Activated T-helper 2 cell treated with anti-CD3 and anti-CD28 coated beads, Interferon-gamma antibody, Interleukin-2, Interleukin-4, amounts not matched to agents 10 μg/mL and 5 μg/mL and 100 μg/mL, durations not matched to agents 14 hours and 24 hours and 36 hours (primary cell): ENCODE measurements around the gene TBC1D5. TPM values are rescaled to one million over a fixed set of nuclear protein-coding genes. Genes with fewer than 3 reads are reported as not detected.
A peak's percentile ranks its signal among the peaks of the same experiment; 100 is the strongest.

ENCODE experiments used
- DNase-seq: peaks from one replicate; pipeline ENCODE4 v3.0.0; 2021; ENCODE audit warnings: low spot score
- H3K27ac Mint-ChIP-seq: one replicate; pipeline ENCODE4 v1.8.0; 2021; ENCODE audit warnings: mixed read lengths
- H3K27me3 Mint-ChIP-seq: one replicate; pipeline ENCODE4 v1.8.0; 2021; ENCODE audit warnings: low read depth, mixed read lengths
- H3K36me3 Mint-ChIP-seq: one replicate; pipeline ENCODE4 v1.8.0; 2021; ENCODE audit warnings: low read depth, mixed read lengths
- H3K4me1 Mint-ChIP-seq: one replicate; pipeline ENCODE4 v1.8.0; 2021; ENCODE audit warnings: low read depth, mixed read lengths
- H3K4me3 Mint-ChIP-seq: one replicate; pipeline ENCODE4 v1.8.0; 2021; ENCODE audit warnings: low read depth, mild to moderate bottlenecking, moderate library complexity, mixed read lengths
- H3K9me3 Mint-ChIP-seq: one replicate; pipeline ENCODE4 v1.8.0; 2021; ENCODE audit warnings: mixed read lengths
- intact Hi-C: fragments of 100-400 bp; cut with micrococcal nuclease; formaldehyde crosslinking; loops from one replicate; pipeline ENCODE4 v1.15.1; 2023
- total RNA-seq: library from RNA; stranded (reverse); gene quantifications from 2 replicates; pipeline ENCODE4 v1.2.3, GENCODE V29; 2022

The TBC1D5 gene
- total RNA-seq, 1 donor from 2014 or later = 43.9 TPM

DNA sequence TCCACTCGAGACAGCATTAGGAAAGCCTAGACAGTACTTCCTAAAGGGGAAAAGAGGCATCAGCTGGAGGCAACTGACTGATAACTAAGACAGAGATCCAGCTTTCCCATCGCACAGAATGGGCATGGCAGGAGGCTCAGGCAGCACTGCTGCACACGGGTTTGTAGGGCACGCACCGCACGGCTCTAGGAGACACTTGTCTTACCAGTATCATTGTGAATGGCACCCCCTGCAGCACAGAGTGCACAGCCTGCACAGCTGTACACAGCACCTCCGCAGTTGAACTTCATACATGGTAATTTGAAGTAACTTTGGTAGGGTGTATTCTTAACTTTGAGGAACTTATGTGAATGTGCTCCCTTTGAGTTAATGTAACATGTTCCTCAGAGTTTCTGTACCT is 576.1 kb downstream of the TBC1D5 start:
- no peak overlapping the region for H3K4me3 Mint-ChIP-seq
- H3K27ac Mint-ChIP-seq = no peak overlapping the region
- peaks cover 28% of the 10 kb centered on the region for H3K36me3 Mint-ChIP-seq
- H3K27me3 Mint-ChIP-seq = no peaks in the 10 kb centered on the region
- peaks cover 3% of the 10 kb centered on the region for H3K4me1 Mint-ChIP-seq
- intact Hi-C loops = no loop called here
- DNase-seq = no peak
- no peaks in the 10 kb centered on the region for H3K9me3 Mint-ChIP-seq

DNA sequence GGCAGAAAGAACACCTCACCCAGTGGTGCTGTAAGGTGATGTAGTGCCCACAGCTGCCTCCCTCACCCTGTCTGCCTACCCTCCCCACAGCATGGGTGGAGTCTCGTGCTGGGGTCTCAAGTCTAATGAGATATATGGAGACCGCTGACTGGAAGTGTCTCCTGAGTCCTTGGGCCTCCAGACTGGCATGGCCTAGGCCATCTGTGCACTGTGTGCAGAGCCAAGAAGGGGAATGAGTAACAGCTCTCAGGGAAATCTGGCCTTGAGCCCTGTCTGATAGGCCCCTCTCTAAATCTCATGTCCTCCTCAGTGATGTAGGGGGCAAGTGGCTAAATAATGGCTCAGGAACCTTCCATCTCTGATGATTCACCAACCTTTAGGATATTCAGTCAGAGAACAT is 580.3 kb downstream of the TBC1D5 start:
- peaks cover 38% of the 10 kb centered on the region for H3K36me3 Mint-ChIP-seq
- H3K4me1 Mint-ChIP-seq = peaks cover 15% of the 10 kb centered on the region
- no peak overlapping the region for H3K27ac Mint-ChIP-seq
- intact Hi-C loops = no loop called here
- no peak for DNase-seq
- H3K27me3 Mint-ChIP-seq = no peaks in the 10 kb centered on the region
- H3K9me3 Mint-ChIP-seq = no peaks in the 10 kb centered on the region
- H3K4me3 Mint-ChIP-seq = no peak overlapping the region

DNA sequence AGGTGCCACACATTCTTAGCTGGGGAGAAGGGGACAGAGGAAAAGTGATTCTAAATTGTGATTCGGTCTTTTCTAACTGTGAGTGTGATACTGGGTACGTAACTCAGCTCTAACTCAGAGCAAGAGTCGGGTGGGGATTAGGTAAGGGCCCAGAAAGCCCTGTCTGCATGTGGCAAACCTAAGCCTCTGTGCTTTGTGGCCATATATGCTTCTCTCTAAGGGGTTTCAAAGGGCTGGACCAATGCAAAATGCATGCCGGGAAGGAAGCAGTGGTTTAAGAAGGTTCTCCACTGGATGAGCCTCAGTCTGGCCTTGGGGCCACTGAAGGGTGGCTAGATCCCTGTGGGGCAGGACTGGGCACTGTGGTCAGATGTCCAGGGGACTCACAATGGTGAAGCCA is 581.8 kb downstream of the TBC1D5 start:
- no peak overlapping the region for H3K4me3 Mint-ChIP-seq
- intact Hi-C loops = no loop called here
- peaks cover 20% of the 10 kb centered on the region for H3K4me1 Mint-ChIP-seq
- no peak overlapping the region for H3K27ac Mint-ChIP-seq
- H3K36me3 Mint-ChIP-seq = peaks cover 35% of the 10 kb centered on the region
- no peak for DNase-seq
- H3K9me3 Mint-ChIP-seq = no peaks in the 10 kb centered on the region
- H3K27me3 Mint-ChIP-seq = no peaks in the 10 kb centered on the region

DNA sequence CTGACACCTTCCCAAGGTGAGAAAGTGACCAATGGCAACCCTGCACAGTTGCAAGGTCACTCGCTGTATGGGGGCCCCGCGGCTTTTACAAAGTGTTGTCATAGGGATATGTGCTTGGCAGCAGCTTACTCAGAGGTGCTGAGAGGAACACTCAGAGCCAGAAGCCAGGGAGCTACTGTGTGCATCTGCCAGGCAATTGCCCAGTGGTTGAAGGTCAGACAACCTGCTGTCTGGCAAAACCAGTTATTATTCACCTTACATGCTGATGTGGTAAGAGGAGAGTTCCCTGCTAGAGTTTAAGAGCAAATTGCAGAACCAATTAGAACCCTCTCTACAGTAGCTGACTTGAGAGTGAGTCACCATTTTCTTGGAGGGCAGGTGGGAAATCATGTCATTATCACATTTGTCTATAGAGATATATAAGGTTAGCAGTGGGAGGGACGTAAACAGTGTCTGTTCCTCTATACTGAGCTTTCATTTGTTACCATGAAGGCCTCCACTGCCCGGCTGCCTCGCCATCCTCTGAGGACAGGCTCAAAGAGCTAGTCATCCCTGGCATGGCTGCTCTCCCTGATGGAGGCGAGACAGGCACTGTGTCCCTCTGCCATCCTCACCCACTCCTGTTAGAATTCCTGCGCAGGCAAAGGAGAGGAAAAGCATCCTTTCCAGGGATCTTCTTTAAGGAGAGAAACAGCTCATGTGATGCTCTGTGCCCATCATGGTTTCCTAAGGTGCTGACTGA is 583.3 kb downstream of the TBC1D5 start:
- Mint-ChIP-seq H3K4me3 (no peak overlapping the region), H3K27ac (no peak overlapping the region), H3K27me3 (no peaks in the 10 kb centered on the region), H3K4me1 (peaks cover 23% of the 10 kb centered on the region), H3K36me3 (peaks cover 44% of the 10 kb centered on the region), H3K9me3 (no peaks in the 10 kb centered on the region)
- intact Hi-C loops = loop anchor here (1.0 to 10.0 kb wide), 2 partner anchors 8 to 864 kb away; no protein-coding TSS in a partner anchor
- no peak for DNase-seq

DNA sequence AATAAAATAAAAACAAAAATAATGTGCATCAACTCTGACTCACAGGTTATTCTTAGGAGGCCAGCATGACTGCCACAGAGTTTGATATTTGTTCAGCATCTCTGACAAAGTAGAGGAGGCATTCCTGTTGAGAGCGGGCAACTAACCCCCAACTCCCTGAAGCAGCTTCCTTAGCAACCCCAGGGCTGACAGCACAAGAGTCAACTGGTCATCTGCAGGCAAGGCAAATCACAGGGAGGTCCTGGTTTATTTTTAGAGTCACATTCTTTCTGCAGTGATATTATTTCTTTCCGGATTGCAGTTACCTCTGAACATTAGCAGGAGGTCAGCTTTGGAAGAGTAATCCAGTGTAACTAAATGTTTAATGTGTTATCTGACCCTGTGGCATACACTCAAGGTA is 584.7 kb downstream of the TBC1D5 start:
- H3K36me3 Mint-ChIP-seq = peaks cover 49% of the 10 kb centered on the region
- intact Hi-C loops = loop anchor here (10.0 kb wide), 1 partner anchor 863 kb away; no protein-coding TSS in a partner anchor

DNA sequence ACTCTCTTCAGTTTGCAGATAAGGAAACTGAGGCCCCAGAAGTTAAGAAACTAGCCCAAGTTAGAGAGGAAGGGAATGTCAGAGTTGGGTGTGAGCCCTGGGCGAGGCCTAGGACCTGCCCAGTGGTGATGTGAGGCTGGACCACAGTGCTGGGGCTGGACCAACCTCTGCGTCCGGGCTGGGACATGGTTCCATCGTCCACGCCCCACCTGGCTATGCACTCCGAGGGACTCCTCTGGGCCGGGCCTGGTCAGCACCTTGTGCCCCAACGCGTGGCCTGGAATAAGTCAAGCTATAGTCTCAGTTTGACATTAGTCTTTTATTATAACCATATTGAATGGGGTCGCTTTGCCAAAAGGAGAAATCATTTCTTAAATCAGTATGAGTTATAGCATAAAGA is 585.6 kb downstream of the TBC1D5 start:
- H3K4me1 Mint-ChIP-seq = peaks cover 39% of the 10 kb centered on the region
- no peak for DNase-seq
- H3K27ac Mint-ChIP-seq = no peak overlapping the region
- H3K36me3 Mint-ChIP-seq = peaks cover 55% of the 10 kb centered on the region
- no peaks in the 10 kb centered on the region for H3K27me3 Mint-ChIP-seq
- H3K4me3 Mint-ChIP-seq = no peak overlapping the region
- intact Hi-C loops = loop anchor here (10.0 kb wide), 1 partner anchor 862 kb away; no protein-coding TSS in a partner anchor
- peaks cover 14% of the 10 kb centered on the region for H3K9me3 Mint-ChIP-seq

More for the DNA sequence above, 584.7 kb downstream of the TBC1D5 start:
- no peaks in the 10 kb centered on the region for H3K27me3 Mint-ChIP-seq
- H3K4me1 Mint-ChIP-seq = peaks cover 30% of the 10 kb centered on the region
- H3K9me3 Mint-ChIP-seq = peaks cover 12% of the 10 kb centered on the region
- no peak for DNase-seq
- no peak overlapping the region for H3K4me3 Mint-ChIP-seq
- H3K27ac Mint-ChIP-seq = no peak overlapping the region

DNA sequence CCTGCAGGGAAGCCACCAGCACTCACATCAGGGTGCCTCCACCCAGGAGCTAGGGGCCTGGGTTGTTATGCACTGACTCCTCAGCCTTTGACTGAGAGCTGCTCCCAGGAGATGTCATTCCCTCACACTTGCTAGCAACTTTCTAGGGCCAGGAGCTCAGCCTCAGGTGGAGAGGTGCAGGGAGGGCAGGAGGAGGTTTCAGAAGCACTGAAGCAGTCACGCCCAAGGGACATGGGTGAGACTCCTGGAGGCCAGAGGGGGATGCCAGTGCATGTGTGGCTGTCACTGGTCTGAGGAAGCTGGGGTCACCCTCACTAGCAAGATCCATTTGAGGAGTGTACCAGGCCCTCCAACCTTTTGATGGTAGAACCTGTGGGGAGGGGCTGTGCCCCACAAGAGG is 586.5 kb downstream of the TBC1D5 start:
- Mint-ChIP-seq H3K9me3 (peaks cover 17% of the 10 kb centered on the region), H3K27ac (no peak overlapping the region), H3K27me3 (no peaks in the 10 kb centered on the region), H3K4me3 (no peak overlapping the region), H3K36me3 (peaks cover 60% of the 10 kb centered on the region), H3K4me1 (peaks cover 45% of the 10 kb centered on the region)
- intact Hi-C loops = loop anchor here (10.0 kb wide), 1 partner anchor 861 kb away; no protein-coding TSS in a partner anchor
- DNase-seq = no peak

DNA sequence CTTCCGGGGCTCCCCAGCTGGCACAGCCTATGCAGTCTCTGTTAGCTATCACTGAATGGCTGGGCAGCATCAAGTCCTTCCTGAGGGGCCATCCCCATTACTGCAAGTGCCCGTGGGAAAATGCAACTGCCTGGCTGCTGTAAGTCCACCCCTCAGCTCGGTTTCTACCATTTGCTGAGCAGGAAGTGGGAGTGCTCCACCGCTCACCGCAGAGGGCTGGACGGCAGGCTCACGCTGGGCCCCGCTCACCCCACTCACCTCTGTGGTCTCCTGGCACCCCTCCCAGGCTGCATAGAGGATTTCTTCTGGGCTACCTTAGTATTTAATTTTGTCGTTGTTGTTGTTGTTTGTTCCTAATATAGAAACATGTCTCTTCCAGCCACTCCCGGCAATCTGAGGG is 587.5 kb downstream of the TBC1D5 start:
- no peak for DNase-seq
- Mint-ChIP-seq H3K27ac (no peak overlapping the region), H3K4me3 (no peak overlapping the region), H3K4me1 (peaks cover 50% of the 10 kb centered on the region), H3K27me3 (no peaks in the 10 kb centered on the region), H3K9me3 (peaks cover 24% of the 10 kb centered on the region), H3K36me3 (peaks cover 56% of the 10 kb centered on the region)
- intact Hi-C loops = loop anchor here (5.0 to 10.0 kb wide), 3 partner anchors 133 to 860 kb away; no protein-coding TSS in a partner anchor

DNA sequence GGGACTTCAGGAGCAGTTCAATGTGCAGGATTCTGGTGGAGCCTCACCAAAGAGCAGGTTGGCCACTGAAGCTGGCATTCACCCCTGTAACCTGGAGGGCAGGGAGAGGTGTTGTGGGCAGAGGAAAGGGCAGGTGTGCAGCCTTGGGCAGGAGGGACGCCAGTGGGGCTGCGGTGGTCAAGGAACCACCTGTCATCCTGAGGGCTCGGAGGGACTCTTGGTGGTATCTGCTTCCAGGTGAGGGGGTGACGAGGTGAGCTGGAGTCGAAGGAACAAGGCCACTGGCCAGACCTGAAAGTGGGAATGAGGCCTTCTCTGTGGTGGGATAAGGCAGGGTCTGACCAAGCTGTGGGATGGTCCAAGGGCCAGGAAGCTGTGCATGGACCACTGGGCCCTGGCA is 588.2 kb downstream of the TBC1D5 start:
- Mint-ChIP-seq H3K27ac (no peak overlapping the region), H3K9me3 (peaks cover 24% of the 10 kb centered on the region), H3K4me3 (no peak overlapping the region), H3K4me1 (peaks cover 51% of the 10 kb centered on the region), H3K27me3 (no peaks in the 10 kb centered on the region), H3K36me3 (peaks cover 55% of the 10 kb centered on the region)
- DNase-seq = no peak
- intact Hi-C loops = loop anchor here (5.0 to 10.0 kb wide), 3 partner anchors 132 to 859 kb away; no protein-coding TSS in a partner anchor

DNA sequence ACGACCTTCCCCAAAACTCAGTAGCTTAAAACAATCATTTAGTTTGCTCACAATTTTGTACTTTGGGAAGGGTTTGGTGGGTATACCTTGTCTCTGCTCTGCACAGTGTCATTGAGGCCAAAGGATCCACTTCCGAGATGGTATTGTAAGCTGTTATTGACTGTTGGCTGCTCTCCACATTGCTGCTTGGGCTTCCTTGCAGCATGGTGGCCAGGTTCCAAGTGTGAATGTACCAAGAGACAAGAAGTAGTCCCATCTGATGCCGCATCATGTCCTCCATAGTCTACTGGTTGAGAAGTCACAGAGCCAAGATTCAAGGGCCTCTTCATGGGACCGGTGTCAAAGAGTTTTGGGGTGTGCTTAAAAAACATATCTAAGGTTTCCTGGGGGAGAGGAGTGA is 589.2 kb downstream of the TBC1D5 start:
- DNase-seq = no peak
- Mint-ChIP-seq H3K27me3 (no peaks in the 10 kb centered on the region), H3K27ac (no peak overlapping the region), H3K36me3 (peaks cover 59% of the 10 kb centered on the region), H3K4me3 (no peak overlapping the region), H3K4me1 (peaks cover 55% of the 10 kb centered on the region), H3K9me3 (peaks cover 24% of the 10 kb centered on the region)
- intact Hi-C loops = loop anchor here (5.0 to 10.0 kb wide), 3 partner anchors 131 to 858 kb away; no protein-coding TSS in a partner anchor

DNA sequence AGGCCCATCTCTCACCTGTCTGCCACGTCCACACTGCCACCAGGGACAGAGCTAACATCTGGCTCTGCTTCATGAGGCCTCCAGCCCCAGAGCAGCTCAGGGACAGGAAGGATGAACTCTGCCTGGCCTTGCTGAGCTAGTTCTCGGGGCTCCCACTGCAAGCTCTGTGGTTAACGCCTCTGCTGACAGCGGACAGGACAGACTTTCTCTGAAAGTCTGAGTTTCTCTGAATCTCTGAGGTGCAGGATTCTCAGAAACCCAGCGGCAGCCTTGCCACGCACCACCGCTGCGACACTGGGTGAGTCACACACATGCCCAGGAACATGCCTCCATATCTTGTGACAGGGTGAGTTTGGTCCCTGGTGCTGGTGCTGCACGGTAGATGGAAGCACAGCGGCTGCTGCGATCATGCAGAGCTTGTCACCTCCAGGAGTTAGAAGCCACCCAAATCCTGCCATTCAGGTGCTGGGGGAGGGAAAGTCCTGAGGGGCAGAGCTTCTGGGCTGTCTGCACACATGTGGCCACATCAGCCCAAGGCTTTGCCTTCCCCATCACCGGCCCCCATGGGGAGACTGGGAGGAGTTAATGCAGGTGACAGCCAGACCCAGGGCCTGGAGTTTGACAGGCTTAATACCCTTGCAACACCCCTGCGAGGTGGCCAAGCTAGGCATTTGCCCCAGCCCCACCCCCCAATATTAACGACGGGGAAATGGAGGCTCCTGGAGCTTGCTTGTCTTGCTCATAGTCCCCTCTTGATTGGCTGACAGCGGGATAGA is 590.6 kb downstream of the TBC1D5 start:
- peak overlapping the region; percentile 49 for H3K4me3 Mint-ChIP-seq
- no peaks in the 10 kb centered on the region for H3K27me3 Mint-ChIP-seq
- H3K9me3 Mint-ChIP-seq = peaks cover 24% of the 10 kb centered on the region
- H3K27ac Mint-ChIP-seq = peak overlapping the region; percentile 91
- H3K36me3 Mint-ChIP-seq = peaks cover 60% of the 10 kb centered on the region
- peaks cover 66% of the 10 kb centered on the region for H3K4me1 Mint-ChIP-seq
- intact Hi-C loops = loop anchor here (1.0 to 10.0 kb wide), 10 partner anchors 8 to 857 kb away; no protein-coding TSS in a partner anchor
- peak; percentile 91 for DNase-seq

DNA sequence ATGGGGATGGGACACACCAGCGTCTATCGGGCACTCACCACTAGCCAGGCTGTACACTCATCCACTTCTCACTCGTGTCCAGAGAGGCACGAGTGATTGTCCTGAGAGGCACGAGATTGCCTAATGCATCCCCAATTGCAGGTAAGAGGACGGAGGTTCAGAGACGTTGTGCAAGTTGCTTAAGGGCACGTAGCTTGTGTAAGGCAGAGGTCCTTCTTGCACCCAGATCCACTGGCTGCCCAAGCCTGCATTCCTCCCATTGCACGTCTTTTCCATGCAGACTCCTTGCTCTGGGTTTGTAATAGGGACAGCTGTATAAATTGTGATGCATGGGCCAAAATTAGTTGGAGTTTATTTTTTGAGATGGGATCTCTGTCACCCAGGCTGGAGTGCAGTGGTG is 593.4 kb downstream of the TBC1D5 start:
- Mint-ChIP-seq H3K27ac (no peak overlapping the region), H3K4me1 (peaks cover 82% of the 10 kb centered on the region), H3K4me3 (no peak overlapping the region), H3K27me3 (no peaks in the 10 kb centered on the region), H3K36me3 (peaks cover 43% of the 10 kb centered on the region), H3K9me3 (peaks cover 24% of the 10 kb centered on the region)
- intact Hi-C loops = no loop called here
- DNase-seq = no peak

DNA sequence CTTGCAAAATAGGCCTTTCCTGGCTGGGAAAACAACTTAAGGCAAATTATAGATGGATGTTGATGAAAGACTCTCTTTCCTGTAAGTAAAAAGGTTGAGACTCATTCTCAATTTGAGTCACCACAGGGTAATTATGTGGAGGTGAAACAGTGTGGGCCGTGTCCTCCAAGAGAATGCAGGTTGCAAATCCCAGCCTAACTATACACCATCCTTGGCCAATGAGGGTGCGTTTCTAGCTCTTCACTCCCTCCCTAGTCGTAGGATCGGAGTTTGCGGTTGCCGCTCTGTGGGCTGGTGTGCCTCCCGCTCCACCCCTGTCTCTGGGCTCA is 597.8 kb downstream of the TBC1D5 start:
- Mint-ChIP-seq H3K36me3 (peaks cover 8% of the 10 kb centered on the region), H3K4me3 (no peak overlapping the region), H3K4me1 (peaks cover 49% of the 10 kb centered on the region), H3K27ac (peak overlapping the region; percentile 40), H3K9me3 (peaks cover 4% of the 10 kb centered on the region), H3K27me3 (no peaks in the 10 kb centered on the region)
- DNase-seq = no peak
- intact Hi-C loops = no loop called here
